Vagina (tissue), 2 donors: ENCODE data around the gene UBE2G2. TPM values are rescaled to one million over a fixed set of nuclear protein-coding genes. Genes with fewer than 3 reads are reported as not detected.

ENCODE experiments used
- DNase-seq, 2 donors: peaks; one replicate each; pipeline ENCODE4 v3.0.0-alpha.2; 2017; ENCODE audit errors: extremely low spot score in 2 of 2
- H3K27ac ChIP-seq: fragments of 200-600 bp; sonication (generic); one replicate; pipeline ENCODE4 v1.5.1; 2019
- H3K27me3 ChIP-seq: fragments of 200-600 bp; sonication (generic); one replicate; pipeline ENCODE4 v1.5.1; 2019
- H3K36me3 ChIP-seq, 2 donors: fragments of 200-600 bp; sonication (generic); one replicate each; pipeline ENCODE4 v1.5.1; 2017 to 2019
- H3K4me1 ChIP-seq: fragments of 200-600 bp; sonication (generic); one replicate; pipeline ENCODE4 v1.5.1; 2019
- H3K4me3 ChIP-seq, 2 donors: fragments of 200-600 bp; sonication (generic); 1 replicate in 1 of 2; 2 replicates in 1 of 2; pipeline ENCODE4 v1.5.1; 2016 to 2019
- H3K9me3 ChIP-seq: fragments of 200-600 bp; sonication (generic); one replicate; pipeline ENCODE4 v1.5.1; 2019
- POLR2A ChIP-seq, 2 donors: fragments of 450-650 bp; IDR thresholded peaks; one replicate each; pipeline ENCODE4 v1.6.1; 2017; ENCODE audit warnings: antibody characterized with exemption in 2 of 2, mild to moderate bottlenecking in 2 of 2, moderate library complexity in 2 of 2
- POLR2AphosphoS5 ChIP-seq, 2 donors: sonication (generic); formaldehyde crosslinking; IDR thresholded peaks; one replicate each; pipeline ENCODE4 v1.9.0; 2017; ENCODE audit warnings: antibody characterized with exemption in 2 of 2, mild to moderate bottlenecking in 2 of 2, low read depth in 1 of 2; ENCODE audit not compliant: insufficient read depth in 1 of 2
- intact Hi-C: fragments of 100-400 bp; cut with DNase I; formaldehyde crosslinking; loops from one replicate; pipeline ENCODE4 v1.15.1; 2023
- total RNA-seq: library from RNA; depleted of rRNA; stranded (reverse); fragments of >200 nt; gene quantifications from one replicate; pipeline ENCODE4 v1.2.3, GENCODE V29; 2016
- TF ChIP-seq, protein P1 (sequence below), 3 experiments: fragments of 450-650 bp in 2 of 3; fragments of 200-600 bp in 1 of 3; sonication (generic) in 1 of 3; IDR thresholded peaks; one replicate each; pipeline ENCODE4 v1.5.1; 2017 to 2019; ENCODE audit warnings: antibody characterized with exemption in 3 of 3, mild to moderate bottlenecking in 2 of 3, moderate library complexity in 2 of 3

The UBE2G2 gene
- total RNA-seq, 1 donor from 2014 or later, result 96.5 TPM

DNA sequence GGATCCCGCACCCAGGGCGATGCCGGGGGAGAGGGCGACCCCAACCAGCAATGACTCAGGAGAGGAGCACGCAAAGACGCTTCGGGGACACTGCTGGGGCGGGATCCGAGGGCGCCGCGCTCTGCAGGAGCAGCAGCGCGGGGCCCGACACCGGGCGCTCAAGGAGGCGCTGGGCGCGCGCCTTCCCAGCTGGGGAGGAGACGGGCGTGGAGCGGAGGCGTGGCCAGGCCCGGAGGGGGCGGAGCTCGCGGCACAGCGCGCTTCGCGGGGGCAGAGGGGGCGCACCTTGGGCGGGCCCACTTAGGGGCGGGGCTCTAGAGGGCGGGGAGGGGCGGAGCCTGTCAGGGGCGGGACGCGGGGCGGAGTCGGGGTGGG lies 15.9 kb upstream of the UBE2G2 start:
- DNase-seq, result no peak
- H3K27me3 ChIP-seq, result no peaks in the 10 kb centered on the region
- peak overlapping the region; percentile 94 for H3K27ac ChIP-seq
- peaks cover 0 to 14% of the 10 kb centered on the region in 2 donors for H3K36me3 ChIP-seq
- TF ChIP-seq POLR2AphosphoS5 (IDR thresholded peaks at IDR 0.05; ENCODE audit: insufficient read depth in 1 of 2, low read depth in 1 of 2), result peak in 1 of 2 donors; percentile 30
- no peak for TF ChIP-seq POLR2A (IDR thresholded peaks at IDR 0.05)
- intact Hi-C loops, result loop anchor here (5.0 kb wide), 1 partner anchor 55 kb away; the partner anchor contains the start of gene PTTG1IP
- peaks cover 39% of the 10 kb centered on the region for H3K4me1 ChIP-seq
- H3K9me3 ChIP-seq, result no peaks in the 10 kb centered on the region
- peak overlapping the region; percentile 85 to 94 for H3K4me3 ChIP-seq

DNA sequence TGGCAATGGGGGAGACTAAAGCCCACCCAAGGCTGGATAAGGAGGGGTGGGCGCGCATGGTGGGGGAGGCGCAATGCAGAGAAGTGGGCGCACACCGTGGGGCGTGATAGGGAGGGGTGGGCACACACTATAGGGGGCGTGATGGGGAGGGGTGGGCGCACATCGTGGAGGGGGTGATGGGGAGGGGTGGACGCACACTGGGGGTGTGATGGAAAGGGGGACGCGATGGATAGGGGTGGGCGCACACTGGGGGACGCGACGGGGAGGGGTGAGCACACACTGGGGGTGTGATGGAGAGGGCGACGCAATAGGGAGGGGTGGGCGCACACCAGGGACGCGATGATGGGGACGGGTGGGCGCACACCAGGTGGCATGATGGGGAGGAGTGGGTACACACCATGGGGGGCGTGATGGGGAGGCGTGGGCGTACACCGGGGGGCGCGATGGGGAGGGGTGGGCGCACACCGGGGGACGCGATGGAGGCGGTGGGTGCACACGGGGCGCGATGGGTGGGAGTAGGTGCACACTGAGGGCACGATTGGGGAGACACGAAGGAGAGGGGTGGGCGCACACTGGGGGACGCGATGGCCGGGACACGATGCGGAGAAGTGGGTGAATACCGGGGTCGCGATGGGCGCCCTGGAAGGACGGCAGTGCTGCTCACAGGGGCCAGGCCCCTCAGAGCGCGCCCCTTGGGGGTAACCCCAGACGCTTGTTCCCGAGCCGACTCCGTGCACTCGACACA lies 15.3 kb upstream of the UBE2G2 start:
- intact Hi-C loops, result loop anchor here (5.0 kb wide), 1 partner anchor 55 kb away; the partner anchor contains the start of gene PTTG1IP

GRCh38 chr21:44815852-44816628 lies 14.4 kb upstream of the UBE2G2 start:
- H3K27me3 ChIP-seq, result no peaks in the 10 kb centered on the region
- no peaks in the 10 kb centered on the region for H3K9me3 ChIP-seq
- TF ChIP-seq POLR2A (IDR thresholded peaks at IDR 0.05), result no peak
- H3K27ac ChIP-seq, result no peak overlapping the region
- DNase-seq, result no peak
- H3K4me3 ChIP-seq, result peak overlapping the region in 1 of 2 donors; percentile 85
- peaks cover 41% of the 10 kb centered on the region for H3K4me1 ChIP-seq
- peaks cover 0 to 14% of the 10 kb centered on the region in 2 donors for H3K36me3 ChIP-seq
- intact Hi-C loops, result loop anchor here (5.0 kb wide), 1 partner anchor 56 kb away; the partner anchor contains the start of gene PTTG1IP

More for the DNA sequence above, 15.3 kb upstream of the UBE2G2 start:
- H3K9me3 ChIP-seq, result no peaks in the 10 kb centered on the region
- H3K36me3 ChIP-seq, result peaks cover 0 to 14% of the 10 kb centered on the region in 2 donors
- peak overlapping the region; percentile 85 to 94 for H3K4me3 ChIP-seq
- peak overlapping the region; percentile 5 for H3K27ac ChIP-seq
- H3K4me1 ChIP-seq, result peaks cover 41% of the 10 kb centered on the region
- no peaks in the 10 kb centered on the region for H3K27me3 ChIP-seq
- no peak for TF ChIP-seq POLR2A (IDR thresholded peaks at IDR 0.05)
- TF ChIP-seq, protein P1, sequence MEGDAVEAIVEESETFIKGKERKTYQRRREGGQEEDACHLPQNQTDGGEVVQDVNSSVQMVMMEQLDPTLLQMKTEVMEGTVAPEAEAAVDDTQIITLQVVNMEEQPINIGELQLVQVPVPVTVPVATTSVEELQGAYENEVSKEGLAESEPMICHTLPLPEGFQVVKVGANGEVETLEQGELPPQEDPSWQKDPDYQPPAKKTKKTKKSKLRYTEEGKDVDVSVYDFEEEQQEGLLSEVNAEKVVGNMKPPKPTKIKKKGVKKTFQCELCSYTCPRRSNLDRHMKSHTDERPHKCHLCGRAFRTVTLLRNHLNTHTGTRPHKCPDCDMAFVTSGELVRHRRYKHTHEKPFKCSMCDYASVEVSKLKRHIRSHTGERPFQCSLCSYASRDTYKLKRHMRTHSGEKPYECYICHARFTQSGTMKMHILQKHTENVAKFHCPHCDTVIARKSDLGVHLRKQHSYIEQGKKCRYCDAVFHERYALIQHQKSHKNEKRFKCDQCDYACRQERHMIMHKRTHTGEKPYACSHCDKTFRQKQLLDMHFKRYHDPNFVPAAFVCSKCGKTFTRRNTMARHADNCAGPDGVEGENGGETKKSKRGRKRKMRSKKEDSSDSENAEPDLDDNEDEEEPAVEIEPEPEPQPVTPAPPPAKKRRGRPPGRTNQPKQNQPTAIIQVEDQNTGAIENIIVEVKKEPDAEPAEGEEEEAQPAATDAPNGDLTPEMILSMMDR (IDR thresholded peaks at IDR 0.05), result no peak
- no peak for DNase-seq

GRCh38 chr21:44815225-44815624 lies 13.6 kb upstream of the UBE2G2 start:
- DNase-seq, result no peak
- no peak overlapping the region for H3K4me3 ChIP-seq
- no peaks in the 10 kb centered on the region for H3K9me3 ChIP-seq
- H3K36me3 ChIP-seq, result peaks cover 0 to 14% of the 10 kb centered on the region in 2 donors
- TF ChIP-seq, protein P1 (IDR thresholded peaks at IDR 0.05), result no peak
- no peak for TF ChIP-seq POLR2A (IDR thresholded peaks at IDR 0.05)
- TF ChIP-seq POLR2AphosphoS5 (IDR thresholded peaks at IDR 0.05; ENCODE audit: insufficient read depth in 1 of 2, low read depth in 1 of 2), result no peak
- no peak overlapping the region for H3K27ac ChIP-seq
- no peaks in the 10 kb centered on the region for H3K27me3 ChIP-seq
- peaks cover 41% of the 10 kb centered on the region for H3K4me1 ChIP-seq
- intact Hi-C loops, result loop anchor here (5.0 kb wide), 1 partner anchor 57 kb away; the partner anchor contains the start of gene PTTG1IP

DNA sequence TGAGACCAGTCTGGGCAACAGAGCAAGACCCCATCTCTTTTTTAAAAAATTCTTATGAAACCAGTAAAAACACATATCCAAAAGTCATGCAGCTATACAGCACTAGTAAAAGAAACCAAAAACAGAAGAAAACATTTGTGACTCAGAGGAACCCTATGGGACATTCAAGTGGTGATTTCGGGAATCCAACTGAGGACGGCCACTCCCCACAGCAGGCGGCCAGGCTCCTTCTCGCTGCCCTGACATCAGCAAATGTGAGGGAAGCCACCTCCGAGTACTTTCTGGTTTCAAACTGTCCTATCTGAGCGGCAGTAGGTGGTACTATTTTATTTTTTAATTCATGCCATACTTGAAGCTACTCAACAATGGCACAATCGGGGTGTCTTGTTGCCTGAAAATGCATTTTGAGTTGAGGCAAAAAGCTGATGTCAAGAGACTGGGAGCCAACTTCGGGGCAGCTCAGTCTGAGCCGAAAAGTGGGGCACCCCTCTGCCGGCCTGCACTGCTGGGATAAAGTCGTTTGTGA lies 12.9 kb upstream of the UBE2G2 start:
- intact Hi-C loops, result loop anchor here (5.0 kb wide), 1 partner anchor 58 kb away; the partner anchor contains the start of gene PTTG1IP
- no peak for TF ChIP-seq POLR2AphosphoS5 (IDR thresholded peaks at IDR 0.05; ENCODE audit: insufficient read depth in 1 of 2, low read depth in 1 of 2)
- TF ChIP-seq, protein P1 (IDR thresholded peaks at IDR 0.05), result no peak
- TF ChIP-seq POLR2A (IDR thresholded peaks at IDR 0.05), result no peak
- H3K27ac ChIP-seq, result no peak overlapping the region

More for the DNA sequence above, 12.9 kb upstream of the UBE2G2 start:
- peaks cover 0 to 14% of the 10 kb centered on the region in 2 donors for H3K36me3 ChIP-seq
- peaks cover 41% of the 10 kb centered on the region for H3K4me1 ChIP-seq
- H3K27me3 ChIP-seq, result no peaks in the 10 kb centered on the region
- DNase-seq, result no peak
- H3K4me3 ChIP-seq, result no peak overlapping the region
- H3K9me3 ChIP-seq, result no peaks in the 10 kb centered on the region
